SIG-M5 treated with dmso at 0.1 percent for 504 hours (cell line): ENCODE data around the gene LCE5A.
"Not testable (repeated sequence)": the region's sequence is repeated elsewhere in the genome, so short reads cannot be mapped to it uniquely, and the experiment has no call there.

Experiments used
- DNase-seq: peaks from one replicate; lab custom pipeline; 2025; ENCODE audit not compliant: unreplicated experiment; lab: John Stamatoyannopoulos, UW

LCE5A gene

GRCh38 chr1:152515434-152515783 lies 4.8 kb downstream of the LCE5A start:
- DNase-seq: no peak

- DNase-seq: no peak
Measured at GRCh38 chr1:152516082-152516481, 5.5 kb downstream of the LCE5A start.

GRCh38 chr1:152517237-152517811 lies 6.7 kb downstream of the LCE5A start:
- no peak for DNase-seq

- peak; percentile 68 for DNase-seq
Measured at GRCh38 chr1:152519851-152520250, 9.2 kb downstream of the LCE5A start.

- DNase-seq: no peak
Measured at GRCh38 chr1:152520561-152521090, 10.0 kb downstream of the LCE5A start.

- no peak for DNase-seq
Measured at GRCh38 chr1:152525080-152525641, 14.6 kb downstream of the LCE5A start.

- DNase-seq: peak; percentile 41
Measured at GRCh38 chr1:152533327-152533938, 22.8 kb downstream of the LCE5A start.

- DNase-seq: no peak
Measured at GRCh38 chr1:152535774-152536173, 25.2 kb downstream of the LCE5A start.

GRCh38 chr1:152537496-152537895 lies 26.9 kb downstream of the LCE5A start:
- no peak for DNase-seq

GRCh38 chr1:152539901-152540300 lies 29.3 kb downstream of the LCE5A start:
- DNase-seq: no peak

GRCh38 chr1:152543820-152544219 lies 33.2 kb downstream of the LCE5A start:
- DNase-seq: no peak

- no peak for DNase-seq
Measured at GRCh38 chr1:152546704-152547103, 36.1 kb downstream of the LCE5A start.

- not testable (repeated sequence) for DNase-seq
Measured at GRCh38 chr1:152548358-152548757, 37.8 kb downstream of the LCE5A start.
